Stimulated activated CD4-positive, alpha-beta T cell treated with anti-CD3 and anti-CD28 coated beads, Interleukin-12 subunit alpha, Interleukin-12 subunit beta, amount 100 ng/mL, for 4 hours (primary cell): ENCODE results near the gene PROC.
A peak's percentile ranks its signal among the peaks of the same experiment; 100 is the strongest.
"Not testable (repeated sequence)": the region's sequence is repeated elsewhere in the genome, so short reads cannot be mapped to it uniquely, and the experiment has no call there.

Source experiments
- DNase-seq: peaks from one replicate; pipeline ENCODE4 v3.0.0-alpha.2; 2020

Gene PROC

DNA sequence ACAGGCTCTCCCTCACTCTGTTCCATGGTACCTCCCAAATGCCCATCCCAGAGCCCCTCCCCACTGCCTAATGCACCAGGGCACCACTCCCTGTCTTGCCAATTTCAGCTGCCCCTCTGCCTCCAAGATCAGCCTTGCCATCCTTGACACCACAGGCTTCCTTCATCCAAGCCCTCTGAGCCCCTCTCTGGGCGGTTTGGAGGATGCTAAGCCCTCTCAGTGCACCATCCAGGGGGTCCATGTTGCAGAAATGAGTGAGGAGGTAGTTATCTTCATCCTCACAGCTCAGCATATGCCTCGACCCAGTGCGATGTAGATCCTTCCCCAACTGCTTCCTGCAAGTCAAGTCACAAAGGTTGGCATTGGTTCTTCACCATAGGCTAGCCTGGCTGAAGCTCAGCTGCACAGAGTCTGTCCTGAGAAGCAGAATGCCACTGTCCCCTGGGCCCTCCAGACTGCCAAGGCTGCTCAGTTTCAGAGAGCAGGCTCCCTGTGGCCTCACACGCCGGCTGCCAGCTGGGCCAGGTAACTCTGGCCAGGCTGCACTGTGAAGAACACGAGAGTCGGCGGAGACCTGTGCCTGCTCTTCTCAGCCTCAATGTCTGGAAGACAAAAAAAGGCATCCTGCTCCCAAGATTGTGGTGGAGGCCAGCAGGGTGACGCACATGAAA, 20.5 kb upstream of the PROC start:
- DNase-seq, result no peak

GRCh38 chr2:127398239-127398590, 20.0 kb upstream of the PROC start:
- no peak for DNase-seq

GRCh38 chr2:127400533-127400896, 17.7 kb upstream of the PROC start:
- no peak for DNase-seq

- no peak for DNase-seq
Measured at GRCh38 chr2:127400897-127401756, 17.1 kb upstream of the PROC start.

GRCh38 chr2:127401757-127402695, 16.2 kb upstream of the PROC start:
- DNase-seq, result no peak

- DNase-seq, result no peak
Measured at GRCh38 chr2:127403460-127403859, 14.8 kb upstream of the PROC start.

- DNase-seq, result no peak
Measured at GRCh38 chr2:127404466-127405254, 13.6 kb upstream of the PROC start.

GRCh38 chr2:127405255-127405610, 13.0 kb upstream of the PROC start:
- no peak for DNase-seq

- DNase-seq, result no peak
Measured at GRCh38 chr2:127406454-127406853, 11.8 kb upstream of the PROC start.

- no peak for DNase-seq
Measured at GRCh38 chr2:127407091-127407490, 11.1 kb upstream of the PROC start.

DNA sequence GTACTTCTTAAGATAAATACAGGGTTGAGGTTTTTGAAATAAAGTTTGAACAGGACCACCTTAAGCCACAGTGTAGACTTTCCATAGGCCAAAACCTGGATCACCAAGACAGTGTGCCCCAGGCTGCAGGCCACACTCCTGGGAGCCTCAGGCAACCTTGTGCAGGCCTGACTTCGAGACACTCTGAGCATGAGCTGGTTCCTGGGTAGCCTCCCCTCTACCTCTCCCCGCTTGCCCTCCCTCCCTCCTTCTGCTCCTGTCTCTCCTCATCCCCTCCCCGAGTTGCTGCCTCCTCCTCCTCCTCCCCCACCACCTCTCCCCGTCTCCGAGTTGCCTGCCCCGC, 10.6 kb upstream of the PROC start:
- no peak for DNase-seq

- DNase-seq, result peak; percentile 90
Measured at GRCh38 chr2:127408004-127408806, 10.0 kb upstream of the PROC start.

DNA sequence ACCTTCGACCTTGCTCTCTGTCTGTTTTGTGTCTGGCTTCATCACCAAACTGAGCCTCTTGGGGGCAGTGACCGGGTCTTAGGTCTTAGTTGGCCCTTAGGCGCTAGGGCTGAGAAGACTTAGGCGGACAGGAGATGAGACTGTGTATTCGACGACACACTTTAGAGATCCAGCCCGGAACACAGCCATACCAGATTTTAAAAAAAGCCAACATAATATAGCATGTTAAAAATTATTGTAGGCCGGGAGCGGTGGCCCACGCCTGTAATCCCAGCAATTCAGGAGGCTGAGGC, 9.5 kb upstream of the PROC start:
- DNase-seq, result no peak

DNA sequence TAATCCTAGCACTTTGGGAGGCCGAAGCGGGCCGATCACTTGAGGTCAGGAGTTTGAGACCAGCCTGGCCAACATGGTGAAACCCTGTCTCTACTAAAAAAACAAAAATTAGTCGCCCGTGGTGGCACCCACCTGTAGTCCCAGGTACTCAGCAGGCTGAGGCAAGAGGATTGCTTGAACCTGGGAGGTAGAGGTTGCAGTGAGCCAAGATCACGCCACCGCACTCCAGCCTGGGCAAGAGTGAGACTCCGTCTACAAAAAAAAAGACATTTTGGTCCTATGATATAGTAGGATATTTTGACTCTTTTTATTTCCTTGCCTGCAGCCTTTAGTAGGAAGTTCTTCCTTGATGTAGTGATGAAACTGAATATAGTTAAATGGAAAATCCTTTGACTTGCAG, 8.5 kb upstream of the PROC start:
- not testable (repeated sequence) for DNase-seq

DNA sequence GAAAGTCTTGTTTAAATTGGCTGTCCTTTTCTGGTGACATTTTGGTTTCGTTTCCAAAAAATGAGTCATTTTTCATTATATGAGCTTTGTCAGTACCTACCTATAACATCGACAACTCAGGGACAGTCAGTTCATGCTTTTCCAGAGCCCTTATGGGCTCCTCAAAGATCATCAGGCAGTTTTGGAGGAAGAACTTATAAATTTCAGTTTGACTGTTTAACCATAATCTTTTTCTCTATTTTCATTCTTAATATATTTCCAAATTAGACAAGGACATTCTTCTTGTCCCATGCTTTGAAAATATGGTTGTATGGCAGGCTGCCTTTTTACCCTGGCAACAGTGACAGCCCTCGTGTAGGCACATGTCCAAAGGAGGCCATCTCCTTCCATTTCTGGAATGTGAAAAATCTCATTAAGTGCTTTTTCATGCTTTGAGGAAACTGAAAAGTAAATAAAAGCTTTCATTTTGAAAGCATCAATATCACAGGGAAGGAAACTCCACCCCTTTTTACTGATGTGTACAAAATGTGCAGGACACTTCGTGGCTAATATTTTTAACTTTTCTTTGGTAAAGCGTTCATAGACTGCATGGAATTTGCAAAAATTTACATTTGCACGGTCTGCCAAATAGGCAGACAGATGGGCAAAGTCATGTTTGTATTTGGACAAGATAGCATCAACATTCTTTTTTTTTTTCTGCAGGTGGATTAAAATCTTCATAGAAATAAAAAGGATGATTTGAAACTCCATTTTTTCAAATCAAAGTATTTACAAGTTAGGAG, 7.2 kb upstream of the PROC start:
- DNase-seq, result no peak

GRCh38 chr2:127411653-127412369, 6.4 kb upstream of the PROC start:
- no peak for DNase-seq

DNA sequence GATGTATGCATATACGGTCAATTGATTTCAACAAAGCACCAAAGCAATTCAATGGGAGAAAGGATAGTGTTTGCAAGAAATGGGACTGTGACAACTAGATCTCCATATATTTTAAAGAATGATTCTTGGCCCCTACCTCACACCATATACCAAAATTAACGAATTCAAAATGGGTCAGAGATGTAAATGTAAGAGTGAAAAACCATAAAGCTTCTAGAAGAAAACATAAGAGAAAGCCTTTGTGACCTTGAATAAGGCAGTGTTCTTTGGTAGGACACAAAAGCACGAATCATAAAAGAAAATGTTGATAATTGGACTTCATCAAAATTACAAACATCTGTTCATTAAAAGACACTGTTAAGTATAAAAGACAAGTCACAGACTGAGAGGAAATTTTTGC, 5.0 kb upstream of the PROC start:
- DNase-seq, result no peak

GRCh38 chr2:127413782-127414637, 4.2 kb upstream of the PROC start:
- no peak for DNase-seq
